ENCODE measurements around the gene MBD4. TPM values are rescaled to one million over a fixed set of nuclear protein-coding genes. Genes with fewer than 3 reads are reported as not detected.

The MBD4 gene
- total RNA-seq, 1 experiment from 2014 or later, result 40.1 TPM

DNA sequence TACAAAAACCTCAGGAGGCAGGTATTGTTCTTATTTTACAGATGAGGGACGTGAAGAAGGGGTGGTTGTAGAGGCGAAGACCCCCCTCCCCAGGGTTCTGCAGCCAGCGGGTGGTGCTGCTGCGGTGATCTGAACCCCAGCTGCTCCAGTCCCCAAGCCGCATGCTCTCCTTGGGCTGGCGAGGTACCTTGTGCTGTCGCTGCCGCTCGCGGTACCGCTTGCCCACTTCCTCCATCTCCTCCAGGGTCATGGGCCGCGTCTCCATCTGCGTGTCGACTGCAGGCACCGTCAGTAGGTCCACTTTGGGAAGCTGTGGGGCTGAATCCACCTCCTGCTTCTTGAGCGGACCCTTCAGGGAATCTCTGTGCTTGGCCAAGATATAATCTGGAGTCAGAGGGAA, 28.8 kb downstream of the MBD4 start:
- Histone ChIP-seq H2BK120ac (ENCODE audit: low read depth, low read length, poor library complexity, severe bottlenecking) (no peak overlapping the region), H4K8ac (replicated peaks; ENCODE audit: insufficient read length, low read depth, low read length) (no peak overlapping the region), H3K18ac (ENCODE audit: insufficient read length, low read depth, low read length) (no peak overlapping the region)

More for the DNA sequence above, 28.8 kb downstream of the MBD4 start:
- no peaks in the 10 kb centered on the region for H4K20me1 ChIP-seq (ENCODE audit: control insufficient read depth, insufficient read depth, insufficient read length)
- TF ChIP-seq, protein P1, sequence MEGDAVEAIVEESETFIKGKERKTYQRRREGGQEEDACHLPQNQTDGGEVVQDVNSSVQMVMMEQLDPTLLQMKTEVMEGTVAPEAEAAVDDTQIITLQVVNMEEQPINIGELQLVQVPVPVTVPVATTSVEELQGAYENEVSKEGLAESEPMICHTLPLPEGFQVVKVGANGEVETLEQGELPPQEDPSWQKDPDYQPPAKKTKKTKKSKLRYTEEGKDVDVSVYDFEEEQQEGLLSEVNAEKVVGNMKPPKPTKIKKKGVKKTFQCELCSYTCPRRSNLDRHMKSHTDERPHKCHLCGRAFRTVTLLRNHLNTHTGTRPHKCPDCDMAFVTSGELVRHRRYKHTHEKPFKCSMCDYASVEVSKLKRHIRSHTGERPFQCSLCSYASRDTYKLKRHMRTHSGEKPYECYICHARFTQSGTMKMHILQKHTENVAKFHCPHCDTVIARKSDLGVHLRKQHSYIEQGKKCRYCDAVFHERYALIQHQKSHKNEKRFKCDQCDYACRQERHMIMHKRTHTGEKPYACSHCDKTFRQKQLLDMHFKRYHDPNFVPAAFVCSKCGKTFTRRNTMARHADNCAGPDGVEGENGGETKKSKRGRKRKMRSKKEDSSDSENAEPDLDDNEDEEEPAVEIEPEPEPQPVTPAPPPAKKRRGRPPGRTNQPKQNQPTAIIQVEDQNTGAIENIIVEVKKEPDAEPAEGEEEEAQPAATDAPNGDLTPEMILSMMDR (conservative IDR thresholded peaks at IDR 0.05), result no peak
- peaks cover 43% of the 10 kb centered on the region for H3K27me3 Mint-ChIP-seq (ENCODE audit: low read depth)
- no peak overlapping the region for H4K5ac ChIP-seq (ENCODE audit: insufficient read length, low read depth, low read length)
- no peak overlapping the region for H2BK15ac ChIP-seq (ENCODE audit: low read depth, low read length)
- no peak overlapping the region for H3K27ac ChIP-seq (ENCODE audit: insufficient read length, low read depth, low read length)
- no peak overlapping the region for H3K27ac Mint-ChIP-seq
- no peak overlapping the region for H3K56ac ChIP-seq (ENCODE audit: insufficient read length, low read depth, low read length)
- no peaks in the 10 kb centered on the region for H3K9me3 Mint-ChIP-seq
- no peak overlapping the region for H3K23ac ChIP-seq (ENCODE audit: insufficient read length, low read depth, low read length)
- no peaks in the 10 kb centered on the region for H3K36me3 Mint-ChIP-seq (ENCODE audit: insufficient read depth in 1 of 3, low read depth in 3 of 3)
- H3K79me1 ChIP-seq (ENCODE audit: insufficient read depth, low read depth, low read length, poor library complexity, severe bottlenecking), result no peaks in the 10 kb centered on the region
- no peak overlapping the region for H3K9ac ChIP-seq (ENCODE audit: extremely low read depth, insufficient read length, low read length)
- no peaks in the 10 kb centered on the region for H3K9me3 ChIP-seq (ENCODE audit: control insufficient read depth, low read depth, low read length)
- H2BK20ac ChIP-seq (ENCODE audit: low read depth, low read length, poor library complexity, severe bottlenecking), result no peak overlapping the region
- no peaks in the 10 kb centered on the region for H3K79me2 ChIP-seq (ENCODE audit: insufficient read depth, low read length)
- H2AK5ac ChIP-seq (ENCODE audit: insufficient read length, low read length), result no peak overlapping the region
- H2BK12ac ChIP-seq (ENCODE audit: insufficient read length, low read depth, low read length), result no peak overlapping the region
- no peak overlapping the region for H3T11ph ChIP-seq (ENCODE audit: low read length)
- peaks cover 2 to 4% of the 10 kb centered on the region in 2 experiments; a peak in 2 of 4 replicates for H3K4me1 Mint-ChIP-seq
- WGBS (ENCODE audit: extremely low coverage, insufficient read length, low lambda C conversion rate), result no CpG with 5 or more reads among the region's 17 CpGs
- H3K4ac ChIP-seq (ENCODE audit: low read depth, low read length), result no peak overlapping the region
- H3K27me3 ChIP-seq (ENCODE audit: insufficient read depth, low read length), result 0 out of 2 replicates have a peak, but pooled peaks cover 3% of the 10 kb centered on the region
- no peak overlapping the region for H4K91ac ChIP-seq (ENCODE audit: insufficient read length, low read depth, low read length)
- H2BK5ac ChIP-seq (ENCODE audit: insufficient read length, low read length), result no peak overlapping the region
- no peak overlapping the region for H3K4me2 ChIP-seq (ENCODE audit: insufficient read depth, insufficient read length, low read length)
- H3K23me2 ChIP-seq (ENCODE audit: insufficient read length, low read depth, low read length, poor library complexity, severe bottlenecking), result no peaks in the 10 kb centered on the region
- H2AFZ ChIP-seq (ENCODE audit: low read length), result no peak overlapping the region
- DNase-seq, result no peak
- no peak overlapping the region; the same call in 1 of the 2 replicates for H3K14ac ChIP-seq (ENCODE audit: insufficient read depth, low read length)
- H3K4me3 Mint-ChIP-seq, result no peak overlapping the region
- no peaks in the 10 kb centered on the region for H3K4me1 ChIP-seq (ENCODE audit: insufficient read depth, low read length)

Measured in H9 (cell line).